ENCODE data around the gene LRMDA.
A peak's percentile ranks its signal among the peaks of the same experiment; 100 is the strongest.

LRMDA gene

DNA sequence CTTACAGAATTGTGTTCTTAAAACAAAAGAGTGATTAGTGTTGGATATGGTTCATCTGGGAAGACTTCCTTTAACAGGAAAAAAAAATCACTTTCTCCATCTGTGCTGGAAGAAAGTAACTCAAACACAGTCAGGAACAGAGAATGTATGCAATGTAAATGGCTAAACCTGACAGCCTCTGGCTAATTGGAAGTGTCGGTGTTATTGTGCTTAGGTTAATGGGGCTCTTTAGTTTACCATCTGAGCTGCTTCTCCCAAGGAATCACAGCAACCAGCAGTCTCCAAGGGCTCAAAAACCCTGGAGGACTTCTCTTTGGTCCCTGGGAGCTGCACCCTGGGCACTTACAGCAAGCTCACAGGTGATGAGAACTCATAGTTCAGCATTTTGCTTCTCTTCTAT is 724.5 kb downstream of the LRMDA start:
- TF ChIP-seq, protein P1, sequence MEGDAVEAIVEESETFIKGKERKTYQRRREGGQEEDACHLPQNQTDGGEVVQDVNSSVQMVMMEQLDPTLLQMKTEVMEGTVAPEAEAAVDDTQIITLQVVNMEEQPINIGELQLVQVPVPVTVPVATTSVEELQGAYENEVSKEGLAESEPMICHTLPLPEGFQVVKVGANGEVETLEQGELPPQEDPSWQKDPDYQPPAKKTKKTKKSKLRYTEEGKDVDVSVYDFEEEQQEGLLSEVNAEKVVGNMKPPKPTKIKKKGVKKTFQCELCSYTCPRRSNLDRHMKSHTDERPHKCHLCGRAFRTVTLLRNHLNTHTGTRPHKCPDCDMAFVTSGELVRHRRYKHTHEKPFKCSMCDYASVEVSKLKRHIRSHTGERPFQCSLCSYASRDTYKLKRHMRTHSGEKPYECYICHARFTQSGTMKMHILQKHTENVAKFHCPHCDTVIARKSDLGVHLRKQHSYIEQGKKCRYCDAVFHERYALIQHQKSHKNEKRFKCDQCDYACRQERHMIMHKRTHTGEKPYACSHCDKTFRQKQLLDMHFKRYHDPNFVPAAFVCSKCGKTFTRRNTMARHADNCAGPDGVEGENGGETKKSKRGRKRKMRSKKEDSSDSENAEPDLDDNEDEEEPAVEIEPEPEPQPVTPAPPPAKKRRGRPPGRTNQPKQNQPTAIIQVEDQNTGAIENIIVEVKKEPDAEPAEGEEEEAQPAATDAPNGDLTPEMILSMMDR (IDR thresholded peaks at IDR 0.05; ENCODE audit: low read depth, low read length), result no peak
- DNase-seq, result no peak
- Histone ChIP-seq H3K4me3 (ENCODE audit: low read depth, low read length) (no peak overlapping the region), H3K9me3 (ENCODE audit: severe bottlenecking) (peaks cover 11% of the 10 kb centered on the region), H3K27me3 (ENCODE audit: insufficient read depth, low read depth, severe bottlenecking) (no peaks in the 10 kb centered on the region), H3K36me3 (no peaks in the 10 kb centered on the region), H3K27ac (no peak overlapping the region)

GRCh38 chr10:76160446-76161300 is 729.2 kb downstream of the LRMDA start:
- H3K27ac ChIP-seq, result no peak overlapping the region
- DNase-seq, result no peak
- H3K9me3 ChIP-seq (ENCODE audit: severe bottlenecking), result no peaks in the 10 kb centered on the region
- TF ChIP-seq, protein P1 (IDR thresholded peaks at IDR 0.05; ENCODE audit: low read depth, low read length), result no peak
- H3K27me3 ChIP-seq (ENCODE audit: insufficient read depth, low read depth, severe bottlenecking), result no peaks in the 10 kb centered on the region
- no peaks in the 10 kb centered on the region for H3K36me3 ChIP-seq
- H3K4me3 ChIP-seq (ENCODE audit: low read depth, low read length), result no peak overlapping the region

DNA sequence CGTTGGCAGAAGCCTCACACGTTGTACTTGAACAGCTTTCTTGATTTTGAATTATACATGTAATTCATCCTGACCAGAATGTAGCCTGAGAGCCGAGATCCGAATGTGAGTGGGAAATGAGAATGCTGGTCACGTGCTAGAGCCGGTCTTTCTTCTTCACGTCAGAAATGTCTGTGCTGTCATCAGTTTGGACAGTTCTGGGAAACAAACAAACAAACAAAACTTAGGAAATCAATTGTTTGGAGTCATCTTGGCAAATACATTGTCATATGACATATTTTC is 729.8 kb downstream of the LRMDA start:
- TF ChIP-seq, protein P1 (IDR thresholded peaks at IDR 0.05; ENCODE audit: low read depth, low read length), result no peak
- Histone ChIP-seq H3K27me3 (ENCODE audit: insufficient read depth, low read depth, severe bottlenecking) (no peaks in the 10 kb centered on the region), H3K4me3 (ENCODE audit: low read depth, low read length) (no peak overlapping the region), H3K36me3 (no peaks in the 10 kb centered on the region), H3K9me3 (ENCODE audit: severe bottlenecking) (no peaks in the 10 kb centered on the region), H3K27ac (no peak overlapping the region)
- no peak for DNase-seq

DNA sequence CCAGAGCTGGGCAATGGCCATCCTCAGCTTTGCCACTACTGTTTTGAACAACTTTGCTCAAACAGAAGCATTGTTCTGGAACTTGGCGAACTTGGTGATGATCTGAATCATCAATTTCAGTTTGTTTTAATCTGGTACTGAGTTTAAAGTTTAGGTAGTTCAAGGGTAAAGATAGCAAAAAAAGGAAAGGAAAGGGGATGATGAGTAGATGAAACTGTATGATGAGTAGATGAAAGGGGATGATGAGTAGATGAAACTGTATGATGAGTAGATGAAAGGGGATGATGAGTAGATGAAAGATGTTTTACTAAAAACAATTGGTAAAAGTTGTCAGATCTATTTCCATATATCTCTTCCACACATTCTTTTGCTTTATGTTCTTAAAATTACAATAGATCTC is 737.0 kb downstream of the LRMDA start:
- H3K9me3 ChIP-seq (ENCODE audit: severe bottlenecking), result peaks cover 24% of the 10 kb centered on the region

DNA sequence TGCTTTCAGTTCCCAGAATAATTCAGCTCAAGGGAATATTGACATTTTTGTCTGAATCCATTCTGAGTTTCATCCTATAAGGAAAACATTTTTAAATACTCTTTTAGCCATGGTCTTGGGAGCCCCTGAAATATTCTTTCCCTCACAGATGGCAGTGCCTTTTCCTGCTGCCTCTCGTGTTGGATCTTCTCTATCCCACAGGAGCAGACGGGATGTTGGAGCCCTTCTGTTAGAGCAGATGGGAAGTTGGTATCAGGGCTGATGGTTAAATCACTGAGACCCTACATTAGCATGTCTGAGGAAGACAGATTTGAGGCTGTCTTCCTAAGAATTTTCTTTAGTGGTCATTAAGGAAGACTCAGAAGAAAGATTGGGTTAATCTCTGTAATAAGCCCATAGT is 737.8 kb downstream of the LRMDA start:
- no peak overlapping the region for H3K4me3 ChIP-seq (ENCODE audit: low read depth, low read length)
- no peaks in the 10 kb centered on the region for H3K36me3 ChIP-seq
- TF ChIP-seq, protein P1 (IDR thresholded peaks at IDR 0.05; ENCODE audit: low read depth, low read length), result no peak
- H3K9me3 ChIP-seq (ENCODE audit: severe bottlenecking), result peaks cover 25% of the 10 kb centered on the region
- no peaks in the 10 kb centered on the region for H3K27me3 ChIP-seq (ENCODE audit: insufficient read depth, low read depth, severe bottlenecking)
- DNase-seq, result peak; percentile 68
- H3K27ac ChIP-seq, result peak overlapping the region; percentile 87

More for the DNA sequence above, 737.0 kb downstream of the LRMDA start:
- TF ChIP-seq, protein P1 (IDR thresholded peaks at IDR 0.05; ENCODE audit: low read depth, low read length), result no peak
- Histone ChIP-seq H3K4me3 (ENCODE audit: low read depth, low read length) (no peak overlapping the region), H3K27me3 (ENCODE audit: insufficient read depth, low read depth, severe bottlenecking) (no peaks in the 10 kb centered on the region), H3K36me3 (no peaks in the 10 kb centered on the region), H3K27ac (peak overlapping the region; percentile 87)
- no peak for DNase-seq

GRCh38 chr10:76172020-76172419 is 740.6 kb downstream of the LRMDA start:
- no peak for DNase-seq
- TF ChIP-seq, protein P1 (IDR thresholded peaks at IDR 0.05; ENCODE audit: low read depth, low read length), result no peak
- H3K27ac ChIP-seq, result no peak overlapping the region
- no peaks in the 10 kb centered on the region for H3K27me3 ChIP-seq (ENCODE audit: insufficient read depth, low read depth, severe bottlenecking)
- no peaks in the 10 kb centered on the region for H3K36me3 ChIP-seq
- H3K4me3 ChIP-seq (ENCODE audit: low read depth, low read length), result no peak overlapping the region
- H3K9me3 ChIP-seq (ENCODE audit: severe bottlenecking), result peaks cover 20% of the 10 kb centered on the region

Data from WERI-Rb-1 (cell line).